Uterus (tissue), 4 donors: Measurements from ENCODE around the gene RAI1. TPM values are rescaled to one million over a fixed set of nuclear protein-coding genes. Genes with fewer than 3 reads are reported as not detected.

Experiments used
- DNase-seq, 2 donors: peaks; one replicate each; pipeline ENCODE4 v3.0.0-alpha.2; 2019 to 2020
- H3K27ac ChIP-seq, 2 donors: fragments of 200-600 bp; sonication (generic); 1 replicate in 1 of 2; 2 replicates in 1 of 2; pipeline ENCODE4 v1.5.1; 2016 to 2018
- H3K27me3 ChIP-seq, 2 donors: fragments of 200-600 bp; sonication (generic); one replicate each; pipeline ENCODE4 v1.5.1; 2018 to 2019; ENCODE audit warnings: control low read depth in 1 of 2
- H3K36me3 ChIP-seq, 2 donors: fragments of 200-600 bp; sonication (generic); one replicate each; pipeline ENCODE4 v1.5.1; 2019; ENCODE audit warnings: control low read depth in 1 of 2
- H3K4me1 ChIP-seq, 2 donors: fragments of 200-600 bp; sonication (generic); one replicate each; pipeline ENCODE4 v1.5.1; 2018 to 2019; ENCODE audit warnings: control low read depth in 1 of 2
- H3K4me3 ChIP-seq, 2 donors: fragments of 200-600 bp; sonication (generic); 1 replicate in 1 of 2; 2 replicates in 1 of 2; pipeline ENCODE4 v1.5.1; 2018 to 2019; ENCODE audit warnings: mild to moderate bottlenecking in 1 of 2
- H3K9me3 ChIP-seq, 2 donors: fragments of 200-600 bp; sonication (generic); one replicate each; pipeline ENCODE4 v1.5.1; 2019; ENCODE audit warnings: control low read depth in 1 of 2
- POLR2A ChIP-seq, 2 donors: fragments of 450-650 bp; IDR thresholded peaks; one replicate each; pipeline ENCODE4 v1.6.1; 2016; ENCODE audit warnings: antibody characterized with exemption in 2 of 2, mild to moderate bottlenecking in 1 of 2, moderate library complexity in 1 of 2
- intact Hi-C: fragments of 100-400 bp; cut with DNase I; formaldehyde crosslinking; loops from one replicate; pipeline ENCODE4 v1.15.1; 2023; ENCODE audit warnings: low total_unique reads
- total RNA-seq, 4 donors: library from RNA; depleted of rRNA in 3 of 4; stranded (reverse); fragments of >200 nt in 3 of 4; gene quantifications; one replicate each; pipeline versions ENCODE4 v1.1.0 to v1.2.4, GENCODE V29; 2014 to 2023
- TF ChIP-seq, protein P1 (sequence below), 4 experiments: fragments of 200-600 bp in 2 of 4; fragments of 450-650 bp in 2 of 4; sonication (generic) in 2 of 4; IDR thresholded peaks; one replicate each; pipeline ENCODE4 v1.5.1; 2016 to 2019; ENCODE audit warnings: antibody characterized with exemption in 4 of 4, mild to moderate bottlenecking in 2 of 4, moderate library complexity in 1 of 4
- donor health status: DM: yes; HTN: yes; CAD: no.

Gene RAI1
- total RNA-seq, 4 donors from 2014 or later: 10.0 to 66.1 (median 15.3) TPM

DNA sequence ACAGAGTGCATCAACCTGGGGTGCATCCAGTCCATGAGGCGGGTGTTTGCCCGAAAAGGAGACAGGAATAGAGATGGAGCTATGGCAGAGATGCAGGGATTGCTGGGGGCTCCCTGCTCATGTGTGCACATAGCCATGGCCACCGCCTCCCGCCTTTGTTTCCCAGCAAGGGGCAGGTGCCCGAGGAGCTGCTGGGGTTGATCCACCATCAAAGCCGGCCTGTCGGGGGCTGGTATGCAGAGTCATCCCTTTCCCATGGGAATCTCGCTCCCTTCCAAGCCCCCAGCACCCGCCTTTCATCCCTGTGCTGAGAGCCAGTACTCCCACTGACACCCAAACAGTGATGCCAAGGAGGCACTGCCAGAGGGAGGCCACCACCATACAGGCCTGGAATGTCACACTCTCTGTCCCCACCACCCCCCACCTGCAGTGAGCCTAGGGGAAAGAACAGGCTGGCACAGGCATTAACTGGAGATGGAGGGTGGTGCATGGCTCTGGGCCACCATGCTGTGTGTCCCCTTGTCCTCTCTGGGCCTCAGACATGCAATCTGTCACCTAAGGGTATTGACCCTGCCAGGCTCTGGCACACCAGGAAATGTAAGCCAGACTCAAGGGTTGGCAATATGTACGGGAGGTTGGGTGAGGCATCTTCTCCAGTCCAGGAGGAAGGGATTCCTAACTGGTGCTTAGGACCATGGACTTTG, 90.4 kb downstream of the RAI1 start:
- DNase-seq: no peak
- Histone ChIP-seq H3K36me3 (no peaks in the 10 kb centered on the region), H3K4me3 (no peak overlapping the region), H3K27me3 (no peaks in the 10 kb centered on the region), H3K4me1 (peaks cover 5 to 19% of the 10 kb centered on the region in 2 donors), H3K9me3 (no peaks in the 10 kb centered on the region), H3K27ac (peak overlapping the region in 1 of 2 donors; percentile 3)
- intact Hi-C loops: no loop called here
- no peak for TF ChIP-seq POLR2A (IDR thresholded peaks at IDR 0.05)
- TF ChIP-seq, protein P1, sequence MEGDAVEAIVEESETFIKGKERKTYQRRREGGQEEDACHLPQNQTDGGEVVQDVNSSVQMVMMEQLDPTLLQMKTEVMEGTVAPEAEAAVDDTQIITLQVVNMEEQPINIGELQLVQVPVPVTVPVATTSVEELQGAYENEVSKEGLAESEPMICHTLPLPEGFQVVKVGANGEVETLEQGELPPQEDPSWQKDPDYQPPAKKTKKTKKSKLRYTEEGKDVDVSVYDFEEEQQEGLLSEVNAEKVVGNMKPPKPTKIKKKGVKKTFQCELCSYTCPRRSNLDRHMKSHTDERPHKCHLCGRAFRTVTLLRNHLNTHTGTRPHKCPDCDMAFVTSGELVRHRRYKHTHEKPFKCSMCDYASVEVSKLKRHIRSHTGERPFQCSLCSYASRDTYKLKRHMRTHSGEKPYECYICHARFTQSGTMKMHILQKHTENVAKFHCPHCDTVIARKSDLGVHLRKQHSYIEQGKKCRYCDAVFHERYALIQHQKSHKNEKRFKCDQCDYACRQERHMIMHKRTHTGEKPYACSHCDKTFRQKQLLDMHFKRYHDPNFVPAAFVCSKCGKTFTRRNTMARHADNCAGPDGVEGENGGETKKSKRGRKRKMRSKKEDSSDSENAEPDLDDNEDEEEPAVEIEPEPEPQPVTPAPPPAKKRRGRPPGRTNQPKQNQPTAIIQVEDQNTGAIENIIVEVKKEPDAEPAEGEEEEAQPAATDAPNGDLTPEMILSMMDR (IDR thresholded peaks at IDR 0.05): no peak

DNA sequence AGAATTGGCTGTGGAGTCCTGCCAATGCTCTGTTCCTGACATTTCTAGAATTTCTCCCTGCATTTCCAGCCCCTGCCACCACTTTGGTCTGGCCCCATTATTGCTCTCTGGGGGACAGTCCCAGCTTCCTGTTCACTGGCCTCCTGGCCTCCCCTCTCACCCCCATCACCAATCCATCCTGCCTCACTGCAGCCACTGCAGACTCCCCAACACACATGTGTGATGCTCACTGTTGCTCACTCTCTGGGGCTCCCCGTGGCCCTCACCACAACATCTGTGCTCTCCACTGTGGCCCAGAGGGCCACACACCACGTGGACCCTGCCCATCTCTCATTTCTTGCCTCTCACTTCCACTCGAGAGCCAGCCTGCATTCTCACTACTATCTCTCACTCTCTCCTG, 91.0 kb downstream of the RAI1 start:
- intact Hi-C loops: no loop called here
- Histone ChIP-seq H3K4me3 (no peak overlapping the region), H3K4me1 (peaks cover 5 to 19% of the 10 kb centered on the region in 2 donors), H3K27ac (peak overlapping the region in 1 of 2 donors; percentile 3), H3K27me3 (no peaks in the 10 kb centered on the region), H3K36me3 (no peaks in the 10 kb centered on the region), H3K9me3 (no peaks in the 10 kb centered on the region)
- TF ChIP-seq POLR2A (IDR thresholded peaks at IDR 0.05): no peak
- TF ChIP-seq, protein P1 (IDR thresholded peaks at IDR 0.05): no peak
- no peak for DNase-seq

DNA sequence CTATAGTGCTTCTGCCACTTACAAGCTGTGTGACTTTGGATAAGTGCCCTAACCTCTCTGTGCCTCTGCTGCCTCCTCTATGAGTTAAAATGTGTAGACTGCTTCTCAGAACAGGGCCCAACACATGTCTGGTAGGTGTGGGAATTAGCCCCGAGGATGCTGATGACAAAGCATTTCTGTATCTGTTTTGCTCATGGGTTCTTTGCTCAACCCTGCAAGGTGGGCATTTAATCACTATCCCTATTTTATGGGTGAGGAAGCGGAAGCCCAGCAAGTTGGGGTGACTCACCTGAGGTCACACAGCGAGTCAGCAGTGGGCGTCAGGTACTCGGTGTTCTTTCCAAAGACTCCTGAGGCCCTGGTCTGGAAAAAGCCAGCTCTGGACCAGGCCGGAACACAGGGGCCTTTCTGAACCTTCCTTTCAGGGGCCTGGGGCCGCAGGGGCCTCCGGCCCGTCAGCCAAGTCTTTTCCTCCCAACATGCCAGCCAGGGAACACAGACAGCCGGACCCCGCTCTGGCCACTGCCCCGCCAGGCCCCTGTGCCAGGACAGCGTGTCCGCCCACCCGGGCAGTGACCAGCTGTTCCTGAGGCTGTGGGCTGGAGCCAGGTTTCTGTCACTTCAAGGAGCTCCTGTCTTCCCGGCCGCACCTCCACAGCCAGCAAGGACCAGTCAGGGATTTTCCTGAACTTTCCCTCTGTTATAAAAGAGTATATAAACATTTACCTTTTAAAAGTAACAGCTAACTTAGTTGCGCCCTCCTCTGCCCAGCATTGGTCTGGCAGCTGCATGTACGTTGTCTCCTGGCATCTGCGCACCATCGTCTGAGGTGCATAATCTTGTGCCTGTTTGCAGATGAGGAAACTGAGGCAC, 93.0 kb downstream of the RAI1 start:
- no peak overlapping the region for H3K4me3 ChIP-seq
- intact Hi-C loops: no loop called here
- peaks cover 14 to 34% of the 10 kb centered on the region in 2 donors for H3K4me1 ChIP-seq
- no peaks in the 10 kb centered on the region for H3K36me3 ChIP-seq
- TF ChIP-seq POLR2A (IDR thresholded peaks at IDR 0.05): no peak
- TF ChIP-seq, protein P1 (IDR thresholded peaks at IDR 0.05): peak; percentile 15 to 49 (median 30)
- DNase-seq: peak; percentile 51 to 54
- H3K9me3 ChIP-seq: no peaks in the 10 kb centered on the region
- H3K27ac ChIP-seq: peak overlapping the region; percentile 66 to 79
- no peaks in the 10 kb centered on the region for H3K27me3 ChIP-seq

DNA sequence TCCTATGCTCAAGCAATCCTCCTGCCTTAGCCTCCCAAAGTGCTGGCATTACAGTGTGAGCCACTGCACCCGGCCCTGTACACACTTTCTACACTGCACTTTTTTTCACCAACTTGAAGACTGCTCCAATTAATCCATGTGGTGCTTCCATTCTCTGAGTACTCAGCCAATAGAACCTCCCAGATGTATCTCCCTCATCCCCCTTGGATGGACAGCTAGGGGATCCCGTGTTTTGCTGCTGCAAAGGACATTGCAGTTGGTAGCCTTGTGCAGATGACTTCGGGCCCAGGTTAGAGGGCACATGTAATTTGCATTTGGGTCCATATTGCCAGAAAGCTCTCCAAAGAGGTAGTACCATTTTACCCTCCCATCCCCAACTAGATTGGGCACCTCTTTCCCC, 95.6 kb downstream of the RAI1 start:
- Histone ChIP-seq H3K9me3 (no peaks in the 10 kb centered on the region), H3K4me3 (no peak overlapping the region), H3K4me1 (peaks cover 16 to 36% of the 10 kb centered on the region in 2 donors), H3K36me3 (no peaks in the 10 kb centered on the region), H3K27ac (peak overlapping the region in 1 of 2 donors; percentile 91), H3K27me3 (no peaks in the 10 kb centered on the region)
- TF ChIP-seq, protein P1 (IDR thresholded peaks at IDR 0.05): no peak
- no peak for TF ChIP-seq POLR2A (IDR thresholded peaks at IDR 0.05)
- no peak for DNase-seq
- intact Hi-C loops: no loop called here
